Superior temporal gyrus (tissue), 1 donor: ENCODE measurements around the gene GMEB2.
"Not testable (repeated sequence)": the region's sequence is repeated elsewhere in the genome, so short reads cannot be mapped to it uniquely, and the experiment has no call there.

Experiments
- DNase-seq: peaks from one replicate; pipeline ENCODE4 v3.0.0-alpha.2; 2016; ENCODE audit errors: extremely low spot score

The GMEB2 gene, protein sequence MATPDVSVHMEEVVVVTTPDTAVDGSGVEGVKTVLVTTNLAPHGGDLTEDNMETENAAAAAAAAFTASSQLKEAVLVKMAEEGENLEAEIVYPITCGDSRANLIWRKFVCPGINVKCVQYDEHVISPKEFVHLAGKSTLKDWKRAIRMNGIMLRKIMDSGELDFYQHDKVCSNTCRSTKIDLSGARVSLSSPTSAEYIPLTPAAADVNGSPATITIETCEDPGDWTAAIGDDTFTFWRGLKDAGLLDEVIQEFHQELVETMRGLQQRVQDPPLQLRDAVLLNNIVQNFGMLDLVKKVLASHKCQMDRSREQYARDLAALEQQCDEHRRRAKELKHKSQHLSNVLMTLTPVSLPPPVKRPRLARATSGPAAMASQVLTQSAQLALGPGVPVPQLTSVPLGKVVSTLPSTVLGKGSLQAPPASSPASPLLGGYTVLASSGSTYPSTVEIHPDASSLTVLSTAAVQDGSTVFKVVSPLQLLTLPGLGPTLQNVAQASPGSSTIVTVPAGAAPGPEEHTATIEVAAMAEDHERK

DNA sequence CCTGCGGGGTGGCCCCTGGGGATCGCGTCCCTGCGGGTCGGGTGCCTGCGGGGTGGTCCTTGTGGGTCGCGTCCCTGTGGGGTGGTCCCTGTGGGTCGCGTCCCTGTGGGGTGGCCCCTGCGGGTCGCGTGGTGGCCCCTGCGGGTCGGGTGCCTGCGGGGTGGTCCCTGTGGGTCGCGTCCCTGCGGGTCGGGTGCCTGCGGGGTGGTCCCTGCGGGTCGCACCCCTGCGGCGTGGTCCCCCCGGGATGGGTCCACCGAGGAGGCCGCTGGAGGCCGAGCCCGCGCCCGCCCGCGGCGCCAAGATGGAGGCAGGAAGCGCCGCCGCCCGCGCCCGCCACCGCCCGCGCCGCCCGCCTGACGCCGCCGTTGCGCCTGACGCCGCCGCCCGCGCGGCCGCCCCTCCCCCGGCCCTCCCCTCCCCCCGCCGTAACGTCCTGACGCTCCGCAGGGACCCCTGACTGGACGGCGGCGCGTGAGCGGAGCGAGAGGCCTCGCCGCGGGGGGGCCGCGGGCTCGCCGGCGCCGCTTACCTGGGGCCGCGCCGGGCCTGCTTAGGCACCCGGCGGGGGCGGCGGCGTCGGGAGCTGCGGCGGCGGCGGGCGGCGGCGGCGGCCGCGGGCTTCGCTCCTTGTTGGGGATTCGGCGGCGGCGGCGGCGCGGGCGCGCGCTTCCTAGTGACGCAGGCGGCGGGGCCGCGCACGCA is at the start of gene GMEB2:
Gene GMEB2 (minus strand): TSS at position 678 of the 705 bp plus-strand sequence. CDS start 7,704 bp downstream, outside the sequence.
- DNase-seq: peak; percentile 64

DNA sequence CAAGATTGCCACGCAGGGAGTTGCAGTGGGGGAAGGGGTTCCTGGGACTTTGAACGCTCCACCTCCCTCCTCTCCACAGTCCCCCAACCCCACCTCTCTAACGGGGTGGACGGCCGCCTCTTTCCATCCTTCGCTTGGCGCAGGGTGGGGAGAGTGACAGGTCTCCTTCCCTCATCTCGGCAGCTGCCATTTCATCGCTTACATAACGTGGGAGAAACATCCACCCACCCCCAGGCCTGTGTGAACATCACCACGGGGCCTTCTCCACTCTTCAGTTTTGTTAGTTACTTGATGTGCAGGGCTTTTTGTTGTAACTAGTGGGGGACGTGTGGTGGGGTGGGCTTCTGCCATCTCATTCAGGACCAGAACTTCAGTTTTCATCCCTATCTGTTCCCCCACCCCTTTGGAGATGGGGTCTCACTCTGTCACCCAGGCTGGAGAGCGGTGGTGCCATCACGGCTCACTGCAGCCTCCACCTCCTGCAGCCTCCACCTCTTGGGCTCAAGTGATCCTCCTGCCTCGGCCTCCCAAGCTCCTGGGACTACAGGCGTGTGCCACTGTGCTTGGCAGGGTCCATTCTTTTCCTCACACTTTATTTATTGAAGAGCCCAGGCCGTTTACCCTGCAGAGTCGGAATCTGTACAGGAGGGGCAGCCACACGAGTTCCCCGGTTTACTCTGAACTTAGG is 48.9 kb upstream of the GMEB2 start:
- no peak for DNase-seq

DNA sequence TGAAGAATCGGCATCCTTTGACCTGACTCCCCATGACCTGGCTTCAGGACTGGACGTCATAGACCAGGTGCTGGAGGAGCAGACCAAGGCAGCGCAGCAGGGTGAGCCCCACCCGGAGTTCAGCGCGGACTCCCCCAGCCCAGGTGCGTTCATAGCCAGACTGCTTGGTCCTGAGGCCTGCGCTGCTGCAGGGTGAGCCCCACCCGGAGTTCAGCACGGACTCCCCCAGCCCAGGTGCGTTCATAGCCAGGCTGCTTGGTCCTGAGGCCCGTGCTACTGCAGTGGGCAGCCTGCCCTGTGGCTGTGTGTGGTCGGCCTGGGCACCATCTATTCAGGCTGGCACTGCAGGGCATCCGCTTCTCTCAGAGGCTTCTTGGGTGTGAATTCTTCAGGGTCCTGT is 47.0 kb upstream of the GMEB2 start:
- DNase-seq: no peak

DNA sequence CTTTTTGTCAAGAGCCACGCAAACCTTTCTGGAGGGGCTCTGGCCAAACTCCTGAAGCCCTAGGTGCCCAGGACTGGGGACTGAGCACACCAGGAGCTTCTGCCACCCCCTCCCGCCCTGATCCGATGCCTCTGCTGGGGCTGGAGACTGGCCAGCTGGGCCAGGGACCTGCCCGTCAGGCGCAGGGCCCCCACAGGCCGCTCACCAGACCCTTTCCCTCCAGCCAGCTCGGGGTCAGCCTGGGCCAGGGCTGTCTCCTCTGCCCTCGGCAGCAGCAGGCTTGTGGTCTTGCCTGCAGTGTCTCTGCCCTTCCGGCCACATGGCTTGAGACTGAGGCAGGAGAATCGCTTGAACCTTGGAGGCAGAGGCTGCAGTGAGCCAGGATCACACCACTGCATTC is 45.8 kb upstream of the GMEB2 start:
- no peak for DNase-seq

DNA sequence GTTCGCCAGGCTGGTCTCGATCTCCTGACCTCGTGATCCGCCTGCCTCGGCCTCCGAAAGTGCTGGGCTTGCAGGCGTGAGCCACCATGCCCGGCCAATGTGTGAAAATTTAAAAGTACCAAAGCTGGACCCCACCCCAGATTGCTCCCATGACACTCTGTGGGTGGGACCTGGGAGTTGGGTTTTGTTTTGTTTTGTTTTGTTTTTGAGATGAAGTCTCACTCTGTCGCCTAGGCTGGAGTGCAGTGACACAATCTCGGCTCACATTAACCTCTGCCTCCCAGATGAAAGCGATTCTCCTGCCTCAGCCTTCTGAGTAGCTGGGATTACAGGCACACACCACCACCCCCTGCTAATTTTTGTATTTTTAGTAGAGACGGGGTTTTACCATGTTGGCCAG is 44.8 kb upstream of the GMEB2 start:
- DNase-seq: not testable (repeated sequence)

DNA sequence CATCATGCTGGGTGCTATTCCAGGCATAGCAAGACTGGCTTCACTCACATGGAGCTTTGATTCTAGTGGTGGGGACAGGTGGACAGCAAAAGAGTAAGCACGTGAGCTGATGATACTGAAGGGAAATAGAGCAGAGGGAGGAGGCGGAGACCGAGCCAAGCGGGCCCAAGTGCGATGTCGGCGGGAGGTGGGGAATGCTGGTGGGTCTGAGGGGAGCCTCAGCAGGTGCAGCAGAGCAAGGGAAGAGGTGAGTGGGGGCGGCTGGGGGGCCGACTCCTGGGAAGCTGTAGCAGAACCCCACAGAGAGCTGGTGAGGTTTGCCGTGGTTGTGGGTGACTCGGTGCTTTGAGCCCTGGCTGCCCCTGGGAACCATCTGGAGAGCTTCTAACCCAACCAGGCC is 41.5 kb upstream of the GMEB2 start:
- DNase-seq: no peak

DNA sequence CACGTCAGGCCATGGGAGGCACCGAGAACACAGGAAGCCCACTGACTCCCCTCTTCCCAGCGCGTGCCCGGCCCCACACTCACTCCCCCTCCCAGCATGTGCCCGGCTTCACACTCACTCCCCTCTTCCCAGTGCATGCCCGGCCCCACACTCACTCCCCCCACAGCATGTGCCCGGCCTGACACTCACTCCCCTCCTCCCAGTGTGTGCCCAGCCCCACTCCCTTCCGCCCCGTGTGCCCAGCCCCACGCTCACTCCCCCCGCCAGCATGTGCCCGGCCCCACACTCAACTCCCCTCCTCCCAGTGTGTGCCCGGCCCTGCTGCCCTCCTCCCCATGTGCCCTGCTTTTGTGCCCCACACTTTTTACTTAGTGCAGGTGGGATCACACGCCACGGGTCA is 41.0 kb upstream of the GMEB2 start:
- no peak for DNase-seq

DNA sequence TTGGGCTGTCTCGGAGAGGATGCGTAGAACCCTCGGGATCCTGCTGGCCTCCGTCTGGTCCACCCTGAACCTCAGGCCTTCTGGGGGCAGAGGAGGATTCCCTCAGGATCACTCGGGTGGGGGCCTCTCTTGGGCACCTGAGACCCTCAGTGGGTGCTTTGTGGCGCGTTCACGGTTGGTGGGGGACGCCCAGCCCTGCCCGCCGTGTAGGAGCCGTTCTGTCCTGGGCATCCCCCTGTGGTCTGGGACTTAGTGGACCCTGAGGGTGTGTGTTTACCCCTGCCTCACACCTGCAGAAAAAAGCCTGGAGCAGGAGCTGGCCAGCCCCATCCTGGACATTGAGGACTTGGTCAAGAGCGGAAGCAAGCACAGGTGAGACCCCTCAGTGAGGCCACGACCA is 38.8 kb upstream of the GMEB2 start:
- DNase-seq: no peak

DNA sequence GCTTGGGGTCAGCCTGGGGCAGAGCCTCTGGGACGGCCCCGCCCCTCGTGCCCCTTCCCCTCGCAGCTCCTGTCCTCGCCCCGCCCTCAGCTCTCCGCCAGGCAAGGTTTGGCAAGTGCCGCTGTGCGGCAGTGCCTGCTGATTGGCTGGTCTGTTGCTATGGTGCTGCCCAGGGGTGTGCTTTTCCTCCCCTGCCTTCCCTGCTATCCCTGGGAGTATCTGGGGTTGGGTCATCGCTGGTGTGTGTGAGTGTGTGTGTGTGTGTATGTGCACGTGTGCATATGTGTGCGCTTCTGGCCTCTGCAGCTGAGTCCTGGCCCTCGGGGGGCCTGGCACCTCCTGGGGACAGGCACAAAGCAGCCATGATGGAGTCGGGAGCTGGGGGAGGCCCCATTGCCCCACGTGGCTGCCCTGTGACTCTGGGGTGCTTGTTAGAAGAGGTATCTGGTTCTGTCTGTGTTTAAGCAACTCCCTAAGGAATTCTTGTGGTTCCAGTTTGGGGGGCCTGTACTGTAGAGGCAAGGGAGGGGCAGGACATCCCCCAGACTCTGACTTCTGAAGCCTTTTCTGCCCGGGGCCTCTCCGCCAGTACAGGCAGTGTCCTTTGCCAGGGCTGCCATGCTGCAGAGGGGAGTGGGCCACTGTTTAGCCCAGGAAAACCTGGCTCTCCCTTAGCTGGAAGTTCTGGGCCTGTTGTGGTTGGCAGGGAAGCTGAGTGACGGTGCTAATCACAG is 38.1 kb upstream of the GMEB2 start:
- DNase-seq: peak; percentile 52

DNA sequence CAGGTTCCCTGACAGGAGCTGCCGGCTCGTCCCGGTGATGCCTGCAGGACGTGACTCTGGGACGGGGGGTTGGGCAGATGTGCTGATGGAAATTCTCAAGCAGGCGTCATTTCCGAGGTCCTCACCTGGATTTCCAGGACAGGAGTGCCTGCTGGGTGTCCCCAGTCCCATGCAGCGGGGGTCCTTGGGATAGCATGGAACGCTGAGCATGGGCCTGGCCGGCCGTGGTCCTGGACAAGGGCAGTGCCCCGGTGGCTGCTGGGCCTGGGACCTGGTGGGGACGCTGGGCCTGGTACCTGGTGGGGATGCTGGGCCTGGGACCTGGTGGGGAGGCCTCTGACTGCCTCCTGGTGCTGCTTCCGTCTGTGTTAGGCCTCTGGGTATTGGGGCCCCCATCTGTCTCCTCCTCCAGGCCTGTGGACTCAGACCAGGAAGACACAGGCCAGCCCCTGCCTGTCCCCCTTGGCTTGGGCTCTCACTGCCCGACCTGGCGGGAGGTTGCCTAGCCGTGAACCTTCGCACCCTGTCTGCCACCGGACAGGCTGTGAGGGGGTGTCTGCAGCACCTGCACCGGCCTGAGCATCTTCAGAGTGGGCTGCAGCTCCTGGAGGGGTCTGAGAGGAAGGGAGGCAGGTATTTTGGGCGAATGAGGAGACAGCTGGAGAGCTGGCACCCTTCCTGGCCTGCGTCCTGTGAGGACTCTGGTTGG is 37.4 kb upstream of the GMEB2 start:
- no peak for DNase-seq

DNA sequence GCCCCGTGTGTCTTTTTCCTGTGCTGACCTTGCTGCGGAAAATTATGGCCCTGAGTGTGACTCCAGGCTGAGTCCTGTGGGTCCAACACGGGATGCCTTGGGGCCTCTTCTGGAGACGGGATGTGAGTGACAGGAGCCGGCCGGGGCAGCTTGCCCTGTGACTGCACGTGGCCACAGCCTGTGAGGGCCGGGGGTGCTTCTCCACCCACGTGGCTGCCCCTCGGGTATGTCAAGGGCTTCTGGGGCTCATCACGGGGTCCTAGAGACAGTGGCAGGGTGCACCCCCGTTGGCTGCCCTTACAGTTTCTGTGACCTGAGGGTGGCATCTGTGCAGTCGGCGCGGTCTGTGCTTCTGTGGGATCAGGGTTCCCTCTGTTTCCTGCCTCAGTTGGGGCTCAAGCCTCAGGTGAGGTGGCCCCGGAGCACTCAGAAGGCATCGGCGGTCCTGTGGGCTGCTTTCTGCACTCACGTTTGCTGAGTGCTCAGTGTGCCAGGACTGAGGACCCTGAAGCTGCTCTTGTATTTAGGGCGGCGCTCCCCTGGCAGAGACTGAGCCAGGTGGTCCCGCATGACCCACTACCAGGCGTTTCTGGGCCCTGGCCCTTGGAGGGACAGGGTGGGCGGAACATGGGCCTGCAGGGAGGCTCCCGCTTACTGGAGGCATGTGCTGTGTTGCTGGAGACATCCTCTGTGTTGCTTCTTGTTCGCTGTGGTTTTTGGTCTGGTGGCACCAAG is 36.6 kb upstream of the GMEB2 start:
- no peak for DNase-seq

DNA sequence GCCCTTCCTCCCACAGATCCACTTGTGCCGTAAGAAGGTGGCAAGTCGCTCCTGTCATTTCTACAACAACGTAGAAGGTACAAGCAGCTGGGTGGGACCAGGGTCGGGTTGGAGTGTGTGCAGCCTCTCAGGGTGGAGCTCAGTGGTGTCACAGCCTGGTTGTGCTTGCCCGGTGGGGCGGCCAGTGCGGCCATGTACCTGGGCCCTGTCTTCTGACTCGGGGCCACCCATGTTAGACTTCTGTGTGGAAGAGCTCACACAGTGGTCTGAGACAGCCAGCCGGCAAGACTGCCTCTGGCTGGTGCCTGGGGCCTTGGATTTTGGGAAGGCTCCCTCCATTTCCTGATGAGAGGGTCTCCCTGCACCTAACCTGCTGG is 35.9 kb upstream of the GMEB2 start:
- no peak for DNase-seq

DNA sequence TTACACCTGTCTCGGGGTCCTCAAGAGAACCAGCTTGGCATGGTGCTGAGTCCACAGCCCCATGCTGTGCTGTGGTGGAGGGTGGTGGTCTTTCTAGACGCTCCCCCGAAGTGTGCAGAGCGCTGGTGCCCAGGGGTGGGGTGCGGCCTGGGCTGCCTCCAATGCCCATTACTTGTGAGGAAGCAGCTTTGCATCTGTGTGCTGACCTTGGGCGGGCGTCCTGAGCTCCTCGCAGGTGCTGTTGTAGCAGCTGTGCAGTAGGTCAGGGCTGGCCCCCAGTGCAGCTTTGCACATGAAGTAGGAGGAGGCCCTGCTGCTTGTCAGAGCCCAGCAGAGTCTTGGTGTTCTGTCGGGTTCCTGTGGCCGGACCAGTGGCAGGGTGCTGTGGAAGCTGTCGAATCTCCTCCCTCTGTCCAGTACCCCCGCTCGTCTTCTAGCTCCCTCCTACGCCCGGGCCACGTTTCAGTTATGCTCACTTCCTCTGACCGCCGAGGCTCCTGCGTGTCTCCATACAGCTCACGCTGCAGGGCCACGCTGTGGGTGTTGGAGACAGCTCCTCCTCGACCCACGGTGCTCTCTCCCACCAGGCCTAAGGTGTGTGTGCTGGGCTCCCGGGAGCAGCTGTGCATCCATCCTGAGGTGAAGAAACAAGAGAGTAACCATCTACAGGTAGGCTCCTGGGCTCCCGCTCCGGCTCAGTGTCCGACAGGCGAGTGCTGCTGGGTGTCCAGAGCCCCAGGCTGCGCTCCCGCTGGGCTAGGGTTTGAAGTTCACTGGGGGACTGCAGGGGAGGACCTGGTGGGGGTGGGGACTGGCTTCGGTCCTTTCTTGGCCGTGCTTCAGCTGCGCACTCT is 35.3 kb upstream of the GMEB2 start:
- no peak for DNase-seq

DNA sequence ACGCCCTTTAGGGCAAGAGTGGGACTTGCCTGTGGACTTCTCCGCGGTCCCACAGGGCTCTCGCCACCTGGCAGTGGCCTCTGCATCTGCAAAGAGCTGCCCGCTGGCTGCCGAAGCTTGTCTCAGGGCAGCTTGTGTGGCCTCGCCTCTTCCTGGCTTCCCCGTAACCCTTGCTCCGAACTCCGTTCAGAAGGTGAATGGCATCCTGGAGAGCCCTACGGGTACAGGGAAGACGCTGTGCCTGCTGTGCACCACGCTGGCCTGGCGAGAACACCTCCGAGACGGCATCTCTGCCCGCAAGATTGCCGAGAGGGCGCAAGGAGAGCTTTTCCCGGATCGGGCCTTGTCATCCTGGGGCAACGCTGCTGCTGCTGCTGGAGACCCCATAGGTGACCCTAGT is 34.2 kb upstream of the GMEB2 start:
- no peak for DNase-seq

DNA sequence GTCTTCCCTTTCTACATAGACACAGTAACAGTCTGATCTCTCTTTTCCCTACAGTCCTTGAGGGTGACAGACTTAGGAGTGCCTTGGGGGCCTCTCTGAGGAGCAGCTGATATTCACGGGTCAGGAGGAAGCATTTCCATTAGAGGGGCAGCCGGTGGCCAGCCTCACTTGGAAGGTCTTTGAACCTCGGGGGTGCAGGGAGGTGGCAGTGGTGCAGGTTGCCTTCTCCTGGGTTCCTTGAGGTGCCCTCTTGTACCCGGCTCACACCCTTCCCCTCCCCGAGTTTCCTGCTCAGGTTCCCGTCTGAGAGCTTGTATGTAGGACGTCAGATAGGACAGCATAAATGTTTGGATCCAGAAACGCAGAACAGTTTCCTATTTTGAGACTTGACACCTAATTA is 33.7 kb upstream of the GMEB2 start:
- DNase-seq: no peak

DNA sequence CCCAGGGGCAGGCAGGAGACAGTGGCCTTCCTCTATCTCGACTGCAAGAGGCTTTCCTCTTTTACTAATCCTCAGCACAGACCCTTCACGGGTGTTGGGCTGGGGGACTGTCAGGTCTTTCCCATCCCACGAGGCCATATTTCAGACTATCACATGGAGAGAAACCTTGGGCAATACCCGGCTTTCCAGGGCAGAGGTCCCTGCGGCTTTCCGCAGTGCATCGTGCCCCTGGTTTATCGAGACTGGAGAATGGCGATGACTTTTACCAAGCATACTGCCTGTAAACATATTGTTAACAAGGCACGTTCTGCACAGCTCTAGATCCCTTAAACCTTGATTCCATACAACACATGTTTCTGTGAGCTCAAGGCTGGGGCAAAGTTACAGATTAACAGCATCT is 33.3 kb upstream of the GMEB2 start:
- DNase-seq: not testable (repeated sequence)

DNA sequence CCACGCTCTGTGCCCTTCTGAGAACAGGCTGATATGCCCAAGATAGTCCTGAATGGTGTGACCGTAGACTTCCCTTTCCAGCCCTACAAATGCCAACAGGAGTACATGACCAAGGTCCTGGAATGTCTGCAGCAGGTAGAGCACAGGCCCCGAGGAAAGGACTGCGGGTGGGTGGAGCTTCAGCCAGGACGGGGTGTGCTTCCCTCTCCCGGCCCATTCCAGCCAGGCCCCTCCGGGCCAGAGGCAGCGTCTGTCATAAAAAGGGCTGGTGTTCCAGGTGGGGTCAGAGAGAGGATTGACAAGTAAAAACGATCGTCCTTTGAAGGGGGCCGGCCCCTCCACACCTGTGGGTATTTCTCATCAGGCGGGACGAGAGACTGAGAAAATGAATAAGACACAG is 32.5 kb upstream of the GMEB2 start:
- DNase-seq: no peak

DNA sequence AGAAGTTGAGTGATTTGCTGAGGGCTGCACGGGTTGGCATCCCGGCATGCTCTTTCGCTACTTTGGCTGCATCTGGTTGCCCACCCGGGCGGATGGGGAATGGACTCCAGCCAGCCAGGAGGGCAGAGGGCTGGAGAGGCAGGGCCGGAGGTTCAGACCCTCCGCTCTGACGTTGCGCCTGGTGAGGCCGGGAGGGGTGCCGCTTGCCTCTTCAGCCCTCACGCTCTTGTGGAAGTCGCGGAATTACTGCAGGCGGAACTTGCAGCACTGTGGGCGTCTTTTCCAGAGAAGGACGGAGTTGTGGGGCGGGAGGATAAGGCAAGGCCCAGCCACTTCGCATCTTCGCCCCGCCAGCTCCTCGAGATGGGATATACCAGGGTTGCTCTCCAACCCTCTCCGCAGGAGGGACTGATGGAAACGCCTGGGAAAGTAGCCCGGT is 31.9 kb upstream of the GMEB2 start:
- DNase-seq: no peak

DNA sequence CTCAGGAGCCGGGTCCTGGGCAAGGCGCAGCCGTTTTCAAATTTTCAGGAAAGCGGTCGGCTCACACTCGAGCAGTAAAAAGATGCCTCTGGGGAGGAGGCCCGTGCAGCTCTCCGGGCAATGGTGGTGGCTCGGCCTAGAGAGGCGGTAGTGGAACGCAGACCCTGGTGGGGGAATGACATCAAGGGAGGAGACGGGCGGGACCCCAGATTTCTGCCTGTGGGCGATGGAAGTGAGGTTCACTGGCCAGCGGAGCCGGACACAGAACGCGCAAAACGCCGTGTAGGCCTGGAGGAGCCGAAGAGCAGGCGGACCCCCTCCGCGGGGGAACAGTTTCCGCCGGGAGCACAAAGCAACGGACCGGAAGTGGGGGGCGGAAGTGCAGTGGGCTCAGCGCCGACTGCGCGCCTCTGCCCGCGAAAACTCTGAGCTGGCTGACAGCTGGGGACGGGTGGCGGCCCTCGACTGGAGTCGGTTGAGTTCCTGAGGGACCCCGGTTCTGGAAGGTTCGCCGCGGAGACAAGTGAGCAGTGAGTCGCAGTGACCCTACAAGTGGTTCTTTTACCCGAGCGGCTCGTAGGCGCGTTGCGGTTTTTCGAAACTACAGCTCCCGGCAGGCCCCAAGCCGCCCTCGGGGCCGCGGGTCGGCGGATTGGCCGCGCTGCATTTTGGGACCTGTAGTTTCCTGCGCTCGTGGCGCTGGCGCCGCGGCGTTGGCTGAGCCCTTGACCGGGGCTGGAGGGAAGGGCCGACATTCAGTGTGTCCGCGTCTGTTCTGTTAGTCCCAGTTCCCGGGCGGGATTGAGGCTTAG is 31.2 kb upstream of the GMEB2 start, which contains the start of gene RTEL1:
Gene RTEL1 (plus strand): TSS at position 376 of the 812 bp plus-strand sequence. CDS start 1,091 bp downstream, outside the sequence.
- peak; percentile 94 for DNase-seq
